ENCODE results near the gene ZCCHC4.

- TF ChIP-seq GATA2 (IDR thresholded peaks at IDR 0.05; ENCODE audit: low read depth, low read length) (no peak), GATA3 (IDR thresholded peaks at IDR 0.05; ENCODE audit: low read depth, low read length) (no peak)
Measured at GRCh38 chr4:25350561-25350960, 38.0 kb downstream of the ZCCHC4 start.
